ENCODE measurements around the gene MAPRE2.

Gene MAPRE2

DNA sequence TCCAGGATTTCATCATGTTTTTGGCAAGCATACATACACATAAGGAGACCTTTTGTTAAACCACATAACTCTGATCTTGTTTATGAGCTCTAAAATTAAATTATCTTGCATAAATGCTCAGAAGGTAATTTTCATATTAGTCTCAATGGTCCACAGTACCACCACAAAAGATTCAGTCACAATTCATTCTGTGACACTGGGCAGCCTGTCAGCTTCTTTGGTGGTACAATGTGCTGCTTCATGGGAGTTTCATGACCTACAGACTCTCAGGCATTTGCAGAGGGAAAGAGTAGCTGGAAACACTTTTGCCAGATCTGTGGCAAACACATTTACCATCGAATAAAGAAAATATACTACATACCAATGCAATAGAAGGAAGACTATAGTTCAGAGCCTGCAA, 148.3 kb downstream of the MAPRE2 start:
- DNase-seq: no peak

- no peak for DNase-seq
Measured at GRCh38 chr18:35190948-35191697, 149.9 kb downstream of the MAPRE2 start.

DNA sequence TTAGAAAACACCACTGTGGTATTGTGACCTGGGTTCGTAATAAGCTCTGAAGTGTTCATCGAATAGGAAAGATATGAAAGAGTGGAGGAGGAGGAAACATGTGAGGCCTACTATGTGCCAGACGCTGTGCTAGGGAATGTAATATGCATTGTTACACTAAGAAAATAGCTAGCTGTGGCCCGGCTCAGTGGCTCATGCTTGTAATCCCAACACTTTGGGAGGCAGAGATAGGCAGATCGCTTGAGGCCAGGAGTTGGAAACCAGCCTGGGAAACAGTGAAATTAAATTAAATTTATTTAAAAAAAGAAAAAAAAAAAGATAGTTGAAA, 150.4 kb downstream of the MAPRE2 start:
- DNase-seq: no peak

DNA sequence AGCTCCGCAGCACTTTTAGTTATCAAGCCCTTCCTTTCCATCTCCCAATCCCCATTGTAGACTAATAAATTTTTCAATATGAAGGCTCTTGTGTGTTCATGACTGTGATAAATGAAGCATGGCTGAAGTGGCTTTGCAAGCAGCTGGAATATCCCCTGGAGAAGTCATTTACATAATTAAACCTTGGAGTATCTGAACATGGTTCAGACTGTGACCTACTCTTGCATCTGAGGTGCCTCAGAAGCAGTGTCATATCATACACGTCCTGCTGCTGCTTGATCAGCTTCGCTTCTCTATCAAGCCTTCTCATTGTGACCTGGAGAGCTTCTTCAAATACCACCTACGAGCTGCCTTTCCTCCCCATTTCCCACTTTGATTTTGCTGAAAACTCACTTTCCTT, 151.2 kb downstream of the MAPRE2 start:
- no peak for DNase-seq

Measured in NCI-H774 (cell line).